BJ (cell line): ENCODE data around the gene SPTY2D1. TPM values are rescaled to one million over a fixed set of nuclear protein-coding genes. Genes with fewer than 3 reads are reported as not detected.
A peak's percentile ranks its signal among the peaks of the same experiment; 100 is the strongest.
"Not testable (repeated sequence)": the region's sequence is repeated elsewhere in the genome, so short reads cannot be mapped to it uniquely, and the experiment has no call there.

Source experiments
- CTCF ChIA-PET: fragments of 350-600 bp; formaldehyde crosslinking; extraction: SDS; loops from one replicate; lab custom pipeline; 2021; ENCODE audit warnings: antibody characterized with exemption, inconsistent platforms; lab: Yijun Ruan, JAX
- POLR2A ChIA-PET: fragments of 300-600 bp; sonication (Branson Sonifier 250); formaldehyde crosslinking; extraction: SDS; loops from one replicate; lab custom pipeline; 2021; ENCODE audit warnings: antibody characterized with exemption; lab: Charles Lee
- DNase-seq: peaks from one replicate; pipeline ENCODE4 v3.0.0-alpha.2; 2011; ENCODE audit warnings: low read depth
- H3K27me3 ChIP-seq: 2 replicates; pipeline ENCODE4 v1.6.0; 2011; ENCODE audit warnings: low read length; ENCODE audit not compliant: control insufficient read depth, insufficient read depth
- H3K36me3 ChIP-seq: 2 replicates; pipeline ENCODE4 v1.5.1; 2011; ENCODE audit warnings: low read length; ENCODE audit not compliant: control insufficient read depth, insufficient read depth
- H3K4me3 ChIP-seq: 2 replicates; pipeline ENCODE4 v1.5.1; 2011; ENCODE audit warnings: low read depth, mild to moderate bottlenecking, control low read depth, low read length
- polyA minus RNA-seq: library from RNA; depleted of rRNA, polyadenylated mRNA; stranded (reverse); fragments of >200 nt; gene quantifications from 2 replicates; pipeline ENCODE4 v1.2.3, GENCODE V29; 2011; rRNA and poly(A)+ RNA removed
- polyA plus RNA-seq: library from polyadenylated mRNA; depleted of rRNA; stranded (reverse); fragments of >200 nt; gene quantifications from 2 replicates; pipeline ENCODE4 v1.2.3, GENCODE V29; 2011; rRNA removed
- TF ChIP-seq, protein P1 (sequence below): IDR thresholded peaks from 2 replicates; pipeline ENCODE4 v1.5.1; 2011; ENCODE audit warnings: low read depth, mild to moderate bottlenecking, control low read depth, inconsistent platforms, low read length, moderate library complexity; ENCODE audit not compliant: insufficient read depth

Gene SPTY2D1, protein sequence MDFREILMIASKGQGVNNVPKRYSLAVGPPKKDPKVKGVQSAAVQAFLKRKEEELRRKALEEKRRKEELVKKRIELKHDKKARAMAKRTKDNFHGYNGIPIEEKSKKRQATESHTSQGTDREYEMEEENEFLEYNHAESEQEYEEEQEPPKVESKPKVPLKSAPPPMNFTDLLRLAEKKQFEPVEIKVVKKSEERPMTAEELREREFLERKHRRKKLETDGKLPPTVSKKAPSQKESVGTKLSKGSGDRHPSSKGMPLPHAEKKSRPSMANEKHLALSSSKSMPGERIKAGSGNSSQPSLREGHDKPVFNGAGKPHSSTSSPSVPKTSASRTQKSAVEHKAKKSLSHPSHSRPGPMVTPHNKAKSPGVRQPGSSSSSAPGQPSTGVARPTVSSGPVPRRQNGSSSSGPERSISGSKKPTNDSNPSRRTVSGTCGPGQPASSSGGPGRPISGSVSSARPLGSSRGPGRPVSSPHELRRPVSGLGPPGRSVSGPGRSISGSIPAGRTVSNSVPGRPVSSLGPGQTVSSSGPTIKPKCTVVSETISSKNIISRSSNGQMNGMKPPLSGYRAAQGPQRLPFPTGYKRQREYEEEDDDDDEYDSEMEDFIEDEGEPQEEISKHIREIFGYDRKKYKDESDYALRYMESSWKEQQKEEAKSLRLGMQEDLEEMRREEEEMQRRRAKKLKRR
- polyA plus RNA-seq (11.8 and 12.4 TPM in 2 replicates), polyA minus RNA-seq (11.6 and 14.1 TPM in 2 replicates)

DNA sequence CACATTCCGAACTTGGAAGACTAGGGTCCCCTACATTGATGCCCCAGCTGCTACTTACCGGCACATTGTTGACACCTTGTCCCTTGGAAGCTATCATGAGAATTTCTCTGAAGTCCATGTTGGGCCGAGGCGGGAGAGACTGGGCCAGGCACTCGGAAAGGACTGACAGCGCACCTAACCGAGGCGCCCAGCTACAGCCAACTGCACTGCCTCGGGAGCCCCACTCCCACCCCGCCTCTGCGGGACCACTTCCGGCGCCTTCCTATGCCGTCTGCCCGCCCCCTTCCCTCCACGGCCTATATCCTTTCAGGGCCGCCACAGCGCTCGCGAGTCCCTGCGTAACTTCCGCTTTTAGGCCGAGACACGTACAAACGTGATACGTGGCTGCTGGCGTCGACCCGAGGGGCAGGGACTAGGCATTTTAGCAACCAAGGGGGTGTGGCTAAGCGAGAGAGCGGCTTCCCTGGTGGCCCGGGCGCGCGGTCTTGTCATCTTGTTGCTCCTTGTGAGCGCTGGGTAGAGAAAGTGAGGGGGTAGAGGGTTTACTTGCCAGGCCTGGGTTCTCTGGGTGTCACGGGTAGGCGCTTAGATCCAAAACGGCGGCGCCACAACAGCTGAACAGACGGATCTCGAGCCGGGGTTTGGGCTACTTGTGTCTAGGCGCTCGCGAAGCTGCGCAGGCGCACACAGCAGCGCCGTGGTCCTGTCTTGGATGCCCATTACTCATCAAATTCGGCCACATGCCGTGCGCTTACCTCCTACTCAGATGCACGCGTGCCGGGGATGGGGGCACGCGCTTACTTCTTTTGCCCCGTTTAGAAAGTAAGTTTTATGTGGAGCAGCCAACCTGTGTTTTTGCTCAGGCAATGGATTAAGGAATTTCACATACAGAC is at the start of gene SPTY2D1:
Gene SPTY2D1, minus strand, starts transcription at position 203 of the 893 bp plus-strand sequence. Its CDS starts 85 bp downstream, at position 118.
- POLR2A ChIA-PET = interaction anchor here (0.7 kb wide), 1 partner anchor 238 kb away, joined by 3 read pairs; no protein-coding TSS in a partner anchor
- peaks cover 1% of the 10 kb centered on the region; the same call in 1 of the 2 replicates for H3K36me3 ChIP-seq
- TF ChIP-seq, protein P1, sequence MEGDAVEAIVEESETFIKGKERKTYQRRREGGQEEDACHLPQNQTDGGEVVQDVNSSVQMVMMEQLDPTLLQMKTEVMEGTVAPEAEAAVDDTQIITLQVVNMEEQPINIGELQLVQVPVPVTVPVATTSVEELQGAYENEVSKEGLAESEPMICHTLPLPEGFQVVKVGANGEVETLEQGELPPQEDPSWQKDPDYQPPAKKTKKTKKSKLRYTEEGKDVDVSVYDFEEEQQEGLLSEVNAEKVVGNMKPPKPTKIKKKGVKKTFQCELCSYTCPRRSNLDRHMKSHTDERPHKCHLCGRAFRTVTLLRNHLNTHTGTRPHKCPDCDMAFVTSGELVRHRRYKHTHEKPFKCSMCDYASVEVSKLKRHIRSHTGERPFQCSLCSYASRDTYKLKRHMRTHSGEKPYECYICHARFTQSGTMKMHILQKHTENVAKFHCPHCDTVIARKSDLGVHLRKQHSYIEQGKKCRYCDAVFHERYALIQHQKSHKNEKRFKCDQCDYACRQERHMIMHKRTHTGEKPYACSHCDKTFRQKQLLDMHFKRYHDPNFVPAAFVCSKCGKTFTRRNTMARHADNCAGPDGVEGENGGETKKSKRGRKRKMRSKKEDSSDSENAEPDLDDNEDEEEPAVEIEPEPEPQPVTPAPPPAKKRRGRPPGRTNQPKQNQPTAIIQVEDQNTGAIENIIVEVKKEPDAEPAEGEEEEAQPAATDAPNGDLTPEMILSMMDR = no peak
- peak; percentile 90 for DNase-seq
- no peaks in the 10 kb centered on the region for H3K27me3 ChIP-seq
- CTCF ChIA-PET = interaction anchor here (0.7 to 1.9 kb wide), 4 partner anchors 28 to 88 kb away, joined by 3 to 5 read pairs (median 4); no protein-coding TSS in a partner anchor
- peak within 1 kb of the TSS; percentile 83 for H3K4me3 ChIP-seq

DNA sequence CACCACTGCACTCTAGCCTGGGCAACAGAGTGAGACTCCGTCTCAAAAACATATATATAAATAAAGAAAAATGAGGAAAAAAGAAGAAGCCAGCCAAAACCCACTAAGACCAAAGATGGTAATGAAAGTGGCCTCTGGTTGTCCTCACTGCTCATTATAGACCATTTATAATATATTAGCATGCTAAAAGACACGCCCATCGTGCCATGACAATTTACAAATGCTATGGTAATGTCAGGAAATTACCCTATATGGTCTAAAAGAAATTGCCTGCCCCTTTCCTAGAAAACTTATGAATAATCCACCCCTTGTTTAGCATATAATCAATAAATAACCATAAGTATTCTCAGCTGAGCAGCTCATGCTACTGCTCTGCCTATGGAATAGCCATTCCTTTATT is 48.3 kb upstream of the SPTY2D1 start:
- Histone ChIP-seq H3K4me3 (no peak overlapping the region), H3K36me3 (no peaks in the 10 kb centered on the region), H3K27me3 (no peaks in the 10 kb centered on the region)
- no peak for DNase-seq
- POLR2A ChIA-PET = no interaction called here
- CTCF ChIA-PET = no interaction called here
- TF ChIP-seq, protein P1 = no peak

DNA sequence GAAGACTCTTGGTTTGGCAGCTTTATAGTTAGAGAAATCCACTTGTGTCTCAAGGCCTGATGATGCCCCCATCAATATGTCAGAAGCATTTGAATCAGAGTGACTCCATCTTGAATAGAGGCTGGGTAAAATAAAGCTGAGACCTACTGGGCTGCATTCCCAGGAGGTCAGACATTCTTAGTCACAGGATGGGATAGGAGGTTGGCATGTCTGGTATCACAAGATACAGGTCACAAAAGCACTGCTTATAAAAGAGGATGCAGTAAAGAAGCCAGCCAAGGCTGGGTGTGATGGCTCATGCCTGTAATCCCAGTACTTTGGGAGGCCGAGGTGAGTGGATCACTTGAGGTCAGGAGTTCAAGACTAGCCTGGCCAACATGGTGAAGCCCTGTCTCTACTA is 47.8 kb upstream of the SPTY2D1 start:
- H3K4me3 ChIP-seq, H3K36me3 ChIP-seq, POLR2A ChIA-PET, CTCF ChIA-PET, H3K27me3 ChIP-seq, DNase-seq: not testable (repeated sequence)

DNA sequence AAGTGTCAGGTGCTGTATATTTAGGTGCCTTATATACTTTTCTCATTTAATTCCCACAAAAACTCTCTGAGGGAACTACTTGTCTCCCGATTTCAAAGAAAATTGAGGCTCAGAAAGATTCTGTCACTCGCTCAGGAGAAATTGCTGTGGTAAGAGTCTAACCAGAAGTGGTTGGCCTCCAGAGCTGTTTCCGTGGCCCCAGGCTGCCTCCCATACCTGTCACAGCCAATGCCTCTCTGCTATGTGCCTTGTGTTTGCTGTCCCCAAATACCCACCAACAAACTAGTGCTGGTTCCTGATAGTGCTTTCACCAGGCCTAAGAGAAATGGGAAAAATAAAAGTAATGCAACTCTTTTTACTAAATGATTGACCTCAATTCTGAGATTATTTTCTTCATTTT is 43.4 kb upstream of the SPTY2D1 start:
- Histone ChIP-seq H3K4me3 (no peak overlapping the region), H3K27me3 (no peaks in the 10 kb centered on the region), H3K36me3 (no peaks in the 10 kb centered on the region)
- CTCF ChIA-PET = no interaction called here
- TF ChIP-seq, protein P1 = no peak
- POLR2A ChIA-PET = no interaction called here
- no peak for DNase-seq

DNA sequence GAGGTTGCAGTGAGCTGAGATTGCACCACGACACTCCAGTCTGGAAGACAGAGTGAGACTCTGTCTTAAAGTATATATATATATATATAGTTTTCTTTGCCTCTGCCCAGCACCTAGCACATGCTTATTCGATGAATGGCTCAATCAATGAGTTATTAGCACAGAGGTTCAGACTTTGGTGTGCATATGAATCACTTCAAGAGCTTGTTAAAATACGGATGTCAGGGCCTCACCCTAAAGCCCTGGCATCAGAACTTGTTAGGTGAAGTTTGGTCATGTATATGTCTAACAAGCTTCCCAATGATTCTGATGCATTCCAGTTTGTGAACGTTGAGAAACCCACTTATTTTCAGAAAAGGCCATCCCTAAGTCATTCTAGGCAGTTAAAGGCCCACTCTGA is 42.7 kb upstream of the SPTY2D1 start:
- ChIA-PET CTCF (interaction anchor here (1.0 to 1.3 kb wide), 2 partner anchors 9 to 45 kb away, joined by 3 to 5 read pairs; no protein-coding TSS in a partner anchor), POLR2A (no interaction called here)
- no peak overlapping the region for H3K4me3 ChIP-seq

DNA sequence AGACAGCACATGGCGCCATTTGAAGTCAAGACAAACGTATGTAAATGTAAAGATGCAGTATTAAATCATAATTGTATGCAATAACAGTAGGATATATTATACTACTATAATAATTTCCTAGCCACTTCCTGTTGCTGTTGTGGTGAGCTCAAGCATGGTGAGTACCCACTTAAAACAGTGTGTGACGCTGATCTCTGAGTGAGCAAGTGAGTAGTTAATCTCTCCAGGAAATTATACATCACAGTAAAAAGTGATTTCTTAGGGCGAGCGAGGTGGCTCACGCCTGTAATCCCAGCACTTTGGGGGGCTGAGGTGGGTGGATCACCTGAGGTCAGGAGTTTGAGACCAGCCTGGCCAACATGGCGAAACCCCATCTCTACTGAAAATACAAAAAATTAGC is 38.1 kb upstream of the SPTY2D1 start:
- CTCF ChIA-PET, H3K36me3 ChIP-seq, POLR2A ChIA-PET, H3K27me3 ChIP-seq, DNase-seq, H3K4me3 ChIP-seq: not testable (repeated sequence)

More for the DNA sequence above, 42.7 kb upstream of the SPTY2D1 start:
- TF ChIP-seq, protein P1 = no peak
- H3K36me3 ChIP-seq = no peaks in the 10 kb centered on the region
- DNase-seq = no peak
- no peaks in the 10 kb centered on the region for H3K27me3 ChIP-seq
